HG03342 (cell line): ENCODE data around the gene CALHM5.

Source experiments
- ATAC-seq: cut with Tn5 transposase; IDR thresholded peaks from one replicate; pipeline ENCODE4 v1.9.1; 2021; ENCODE audit warnings: mild to moderate bottlenecking, moderate library complexity; ENCODE audit not compliant: unreplicated experiment

CALHM5 gene

DNA sequence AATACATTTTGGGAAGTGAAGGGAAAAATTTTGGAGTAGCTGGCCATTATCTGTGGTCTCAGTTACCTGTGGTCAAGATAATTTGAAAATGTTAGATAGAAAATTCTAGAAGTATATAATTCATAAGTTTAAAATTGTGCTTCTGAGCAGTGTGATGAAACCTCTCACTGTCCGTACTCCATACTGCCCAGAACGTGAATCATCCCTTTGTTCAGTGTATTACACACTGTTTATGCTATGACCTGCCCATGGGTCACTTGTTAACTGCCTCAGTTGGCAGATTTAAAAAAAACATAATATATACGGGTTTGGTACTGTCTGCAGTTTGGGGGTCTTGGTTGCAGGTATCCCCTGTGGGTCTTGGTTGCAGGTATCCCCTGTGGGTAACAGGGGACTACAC, 4.1 kb upstream of the CALHM5 start:
- no peak for ATAC-seq

DNA sequence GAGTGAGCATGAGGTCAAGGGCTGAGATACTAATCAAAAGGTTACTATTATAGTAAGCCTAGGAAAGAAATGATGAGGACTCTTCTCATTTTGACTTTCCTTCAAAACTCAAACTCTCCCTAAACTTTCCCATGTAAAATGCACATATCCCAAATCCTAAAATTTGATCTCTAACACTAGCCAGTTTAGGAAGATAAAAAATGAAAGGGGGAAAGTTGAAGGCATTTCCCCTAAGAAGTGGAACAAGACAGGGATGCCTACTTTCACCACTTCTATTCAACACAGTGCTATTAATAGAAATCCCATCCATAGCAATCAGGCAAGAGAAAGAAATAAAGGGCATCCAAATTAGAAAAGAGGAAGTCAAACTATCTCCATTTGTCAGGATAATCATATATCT, 2.9 kb upstream of the CALHM5 start:
- ATAC-seq, result no peak

DNA sequence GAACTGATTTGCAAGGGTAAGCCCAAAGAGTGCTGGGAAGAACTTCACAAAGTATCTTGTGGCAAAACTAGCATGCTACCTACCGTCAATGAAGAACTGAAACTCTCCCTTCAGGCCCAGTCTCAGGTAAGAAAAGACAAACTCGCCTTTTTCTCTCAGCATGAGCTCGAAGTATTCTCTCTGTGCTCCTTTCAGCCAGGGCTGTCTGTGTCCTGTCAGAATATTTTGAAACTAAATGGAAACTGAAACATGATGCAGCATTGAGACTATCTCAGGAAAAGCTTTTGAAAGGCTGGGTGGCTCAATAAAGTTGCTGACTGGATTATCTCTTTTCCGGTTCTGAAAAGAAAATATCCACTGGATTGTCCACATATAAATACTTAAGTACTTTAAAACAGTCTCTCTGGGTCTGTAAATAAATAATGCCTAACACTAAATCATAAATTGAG, 696 bp downstream of the CALHM5 start:
- ATAC-seq, result peak; percentile 69

DNA sequence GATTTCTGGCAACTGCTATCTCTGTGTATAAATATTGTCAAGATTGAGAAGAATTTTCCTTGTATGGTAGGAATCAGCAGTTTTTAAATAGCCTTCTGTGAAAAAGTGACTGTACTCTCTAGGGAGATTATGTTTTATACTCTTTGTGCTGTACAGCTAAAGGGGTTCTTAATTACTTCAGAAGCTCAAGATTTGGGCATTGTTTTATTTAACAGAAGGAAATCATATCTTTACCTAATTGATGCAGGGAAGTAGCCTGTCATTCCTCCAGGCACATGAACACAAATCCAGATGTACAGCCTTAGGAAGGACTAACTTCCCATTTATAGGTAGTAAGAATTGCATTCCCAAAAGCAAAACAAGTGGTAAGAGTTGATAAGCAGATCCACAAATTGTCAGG, 1.3 kb downstream of the CALHM5 start:
- ATAC-seq, result no peak

DNA sequence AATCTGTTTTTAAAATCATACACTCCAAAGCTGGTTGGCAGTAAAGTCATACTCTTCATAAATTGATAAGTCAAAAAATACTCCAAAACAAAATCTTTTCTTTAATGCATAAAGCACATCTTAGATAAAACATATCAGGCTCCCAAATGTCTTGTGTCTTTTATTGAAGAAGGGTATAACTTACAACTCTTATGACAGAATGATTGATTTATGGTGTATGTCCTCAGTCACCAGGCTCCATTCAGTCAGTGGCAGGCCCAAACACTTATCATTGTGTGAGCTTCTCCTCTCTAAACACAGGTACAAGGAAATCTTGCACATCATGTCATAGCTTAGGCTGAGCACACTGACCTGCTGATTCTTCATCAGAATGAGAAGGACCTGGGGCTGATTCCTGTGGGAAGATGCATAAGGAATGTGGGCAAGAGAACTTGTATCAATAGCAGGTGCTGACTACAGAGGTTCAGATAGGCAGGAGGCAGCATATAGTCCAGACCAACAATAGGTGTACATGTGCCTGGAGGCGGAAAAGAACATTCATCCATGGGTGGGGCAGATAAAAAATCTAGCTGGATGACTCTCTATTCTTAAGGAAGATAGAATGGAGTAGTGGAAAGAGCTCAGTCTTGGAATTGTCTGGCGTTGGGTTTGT, 1.9 kb downstream of the CALHM5 start:
- ATAC-seq, result no peak

DNA sequence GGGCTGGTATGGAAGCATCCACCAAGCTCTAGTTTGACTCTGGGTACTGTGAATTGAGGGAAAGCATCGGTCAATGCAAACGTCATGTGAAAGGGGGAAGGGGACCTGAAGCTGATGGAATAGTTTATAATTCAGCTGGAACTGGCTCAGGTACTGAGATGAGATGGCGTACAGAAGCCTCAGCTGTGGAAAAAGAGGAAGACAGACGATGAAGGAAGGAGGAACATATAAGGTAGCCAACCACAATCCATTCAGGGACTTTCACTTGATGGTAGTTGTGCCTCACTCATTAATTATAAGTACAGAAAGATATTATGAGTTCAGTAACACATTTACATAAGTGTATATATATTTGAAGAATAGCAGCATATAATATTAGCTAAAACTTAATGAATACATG, 2.7 kb downstream of the CALHM5 start:
- ATAC-seq, result no peak

DNA sequence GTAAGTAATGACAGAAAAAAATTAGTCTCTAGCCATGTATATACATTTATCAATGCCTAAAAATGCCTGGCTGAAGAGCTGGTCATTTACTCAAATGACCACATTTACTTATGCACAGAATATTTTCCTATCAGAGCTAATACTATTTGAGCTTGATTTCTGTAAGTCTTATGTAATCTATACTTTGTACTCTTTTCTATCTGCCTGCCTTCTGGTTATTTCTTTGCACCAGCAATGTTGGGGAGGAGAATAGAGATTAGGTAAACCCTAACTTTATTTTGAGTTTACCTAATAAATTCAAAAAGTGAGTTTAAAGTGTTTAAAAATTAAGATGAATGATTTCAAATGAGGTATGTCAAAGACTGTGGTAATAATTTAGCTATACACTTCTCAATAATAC, 3.7 kb downstream of the CALHM5 start:
- no peak for ATAC-seq

DNA sequence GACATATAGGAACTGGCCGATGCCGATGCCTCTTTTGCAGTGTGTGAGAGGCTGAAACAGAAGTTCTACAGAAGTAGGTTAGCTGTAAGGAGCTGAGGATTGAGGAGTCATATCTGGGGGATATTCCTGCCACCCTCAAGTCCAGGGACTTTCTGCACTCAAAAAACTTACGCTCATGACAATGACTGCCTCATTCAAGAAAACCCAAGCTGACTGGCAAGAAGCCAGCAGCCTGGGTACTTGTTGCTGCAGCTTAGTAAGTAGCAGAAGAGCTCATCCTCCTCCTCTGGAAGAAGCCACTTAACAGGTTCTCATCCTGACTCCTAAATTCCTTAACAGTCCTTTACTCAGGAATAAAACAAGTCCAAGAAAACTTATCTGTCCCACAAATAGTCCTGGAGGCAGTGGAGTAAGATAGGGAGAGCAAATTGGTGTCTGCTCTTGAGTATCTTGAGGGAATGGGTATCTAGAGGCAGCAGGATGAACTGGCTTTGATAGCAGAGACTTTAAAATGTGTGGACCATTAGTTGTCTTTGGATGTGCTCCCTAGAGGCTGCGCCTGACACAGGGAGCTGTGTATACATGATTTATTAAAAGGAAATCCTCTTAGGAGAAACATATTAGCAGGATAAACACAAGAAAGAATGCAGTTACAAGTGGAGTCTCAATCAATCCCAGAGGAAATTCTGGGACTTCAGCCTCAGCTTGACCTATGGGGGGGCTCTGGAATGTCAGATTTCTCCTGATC, 7.4 kb downstream of the CALHM5 start:
- ATAC-seq, result no peak

DNA sequence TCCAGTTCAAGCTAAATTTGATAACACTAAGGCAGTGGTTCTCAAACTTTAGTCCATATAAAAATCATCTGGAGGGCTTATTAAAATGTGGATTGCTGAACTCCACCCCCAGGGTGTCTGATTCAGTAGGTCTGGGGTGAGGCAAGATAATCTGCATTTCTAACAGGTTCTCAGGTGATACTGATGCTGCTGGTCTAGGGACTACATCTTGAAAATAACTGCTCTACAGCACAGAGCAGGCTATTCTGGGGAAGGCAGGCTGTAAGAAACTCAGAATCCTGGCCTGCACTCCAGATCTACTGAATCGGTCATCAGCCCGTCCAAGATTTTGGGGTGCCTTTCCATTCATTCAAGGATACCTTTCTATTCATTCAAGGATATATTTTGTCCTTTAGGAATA, 11.5 kb downstream of the CALHM5 start:
- ATAC-seq, result no peak

DNA sequence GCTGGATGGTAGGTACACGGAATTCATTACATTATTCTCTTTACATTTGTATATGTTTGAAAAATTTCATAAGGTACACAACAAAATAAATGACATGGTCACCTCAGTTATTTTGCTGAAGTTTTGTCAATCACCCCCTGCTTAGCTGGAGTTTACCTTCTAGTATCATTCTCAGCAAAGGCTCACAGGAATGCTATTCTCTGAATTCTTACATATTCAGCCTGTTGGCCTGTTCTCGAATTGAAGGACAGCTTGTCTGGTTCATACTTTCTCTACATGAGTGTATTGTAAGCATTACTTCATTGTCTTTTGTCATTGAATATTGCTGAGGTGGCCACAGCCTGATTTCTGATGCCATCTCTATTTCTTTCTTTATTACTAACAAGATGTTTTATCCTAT, 12.8 kb downstream of the CALHM5 start:
- ATAC-seq, result no peak

DNA sequence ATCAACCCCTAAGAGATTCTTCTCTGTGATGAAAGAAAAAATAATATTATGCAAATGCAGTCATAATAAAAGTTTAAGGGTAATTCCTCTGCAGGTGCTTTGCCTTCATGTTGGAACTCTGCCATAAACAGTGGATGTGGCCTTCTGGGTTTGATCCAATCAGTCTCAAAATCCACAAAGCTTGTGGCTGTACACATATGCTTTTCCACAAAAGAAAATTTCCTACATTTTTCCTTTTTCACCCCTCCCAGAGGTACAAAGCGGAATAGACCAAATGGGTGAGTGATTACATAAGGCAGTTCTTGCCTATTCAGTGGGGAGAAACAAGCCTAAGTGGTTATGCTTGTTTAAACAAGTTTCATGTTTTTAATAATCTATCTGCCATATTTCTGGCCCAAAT, 16.7 kb downstream of the CALHM5 start:
- no peak for ATAC-seq

DNA sequence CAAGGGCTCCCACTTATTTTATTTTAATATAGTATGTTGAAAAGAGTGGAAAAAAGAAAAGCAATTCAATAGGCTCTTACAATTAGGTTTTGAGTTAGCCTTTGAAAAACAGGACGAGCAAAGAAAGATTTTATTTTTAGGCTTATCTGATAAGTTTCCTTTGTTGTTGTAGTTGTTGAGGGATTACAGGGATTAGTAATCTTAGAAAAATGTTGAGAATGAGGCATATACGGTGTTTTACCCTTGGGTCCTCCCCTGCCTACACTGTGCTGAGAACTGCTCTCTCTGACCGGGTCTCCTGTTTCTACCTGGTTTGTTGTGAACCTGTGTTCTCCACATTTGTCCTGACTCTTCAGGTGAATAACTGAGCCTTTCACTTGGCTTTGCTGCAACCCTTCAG, 17.3 kb downstream of the CALHM5 start:
- no peak for ATAC-seq

DNA sequence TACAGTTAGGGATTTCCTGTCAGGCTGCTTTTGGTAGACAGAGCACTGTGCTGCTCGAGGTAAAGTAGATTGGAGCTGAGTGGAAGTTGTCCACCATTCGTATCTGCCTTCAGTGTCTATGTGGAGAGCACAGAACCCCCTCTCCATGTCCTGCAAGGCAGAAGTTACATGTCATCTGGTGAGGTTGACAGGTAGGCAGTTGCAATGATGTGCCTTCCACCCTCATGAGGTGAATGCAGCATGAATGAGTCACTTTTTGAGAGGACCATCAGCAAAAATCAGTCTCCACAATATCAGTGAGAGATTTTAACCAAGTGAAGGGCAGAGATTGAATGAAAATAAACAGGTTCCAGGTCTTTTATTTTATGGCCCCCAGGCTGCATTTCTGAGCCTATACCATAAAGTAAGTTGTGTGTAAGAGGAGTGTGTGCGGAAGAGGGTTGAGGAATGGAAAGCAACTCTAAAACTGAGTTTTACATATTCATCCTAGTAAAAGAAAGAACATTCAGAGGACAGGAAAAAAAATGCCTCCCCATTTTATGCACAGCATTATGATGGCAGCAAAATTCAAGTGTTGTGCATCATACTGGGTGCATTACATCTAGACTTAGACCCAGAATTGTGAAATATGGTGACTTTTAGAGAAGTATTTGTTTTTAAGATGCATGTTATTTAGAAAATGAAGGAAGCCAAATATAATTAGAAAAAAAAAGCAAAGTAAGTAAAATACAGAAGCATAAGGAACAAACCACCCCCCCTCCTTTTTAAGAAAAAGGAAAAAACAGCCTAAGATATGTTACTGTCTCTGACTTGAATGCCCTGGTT, 18.2 kb downstream of the CALHM5 start:
- no peak for ATAC-seq

DNA sequence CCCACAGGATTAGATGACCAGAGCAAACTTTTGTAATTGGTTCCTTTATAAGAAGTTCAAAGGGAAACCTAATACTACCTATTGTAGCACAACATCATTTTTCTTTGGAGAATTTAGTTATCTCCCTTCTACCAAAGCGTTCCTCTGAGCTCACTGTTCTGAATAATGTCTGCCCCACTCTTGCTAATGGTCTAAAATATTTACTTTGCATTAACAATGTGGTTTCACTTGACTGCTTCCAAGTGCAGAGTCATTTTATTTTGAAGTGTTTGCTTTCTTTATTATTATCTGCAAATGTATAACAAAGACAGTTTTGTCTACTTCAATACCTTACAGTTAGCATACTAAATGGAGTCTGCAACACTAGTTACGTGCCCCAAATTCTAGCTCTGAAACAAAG, 19.0 kb downstream of the CALHM5 start:
- no peak for ATAC-seq

DNA sequence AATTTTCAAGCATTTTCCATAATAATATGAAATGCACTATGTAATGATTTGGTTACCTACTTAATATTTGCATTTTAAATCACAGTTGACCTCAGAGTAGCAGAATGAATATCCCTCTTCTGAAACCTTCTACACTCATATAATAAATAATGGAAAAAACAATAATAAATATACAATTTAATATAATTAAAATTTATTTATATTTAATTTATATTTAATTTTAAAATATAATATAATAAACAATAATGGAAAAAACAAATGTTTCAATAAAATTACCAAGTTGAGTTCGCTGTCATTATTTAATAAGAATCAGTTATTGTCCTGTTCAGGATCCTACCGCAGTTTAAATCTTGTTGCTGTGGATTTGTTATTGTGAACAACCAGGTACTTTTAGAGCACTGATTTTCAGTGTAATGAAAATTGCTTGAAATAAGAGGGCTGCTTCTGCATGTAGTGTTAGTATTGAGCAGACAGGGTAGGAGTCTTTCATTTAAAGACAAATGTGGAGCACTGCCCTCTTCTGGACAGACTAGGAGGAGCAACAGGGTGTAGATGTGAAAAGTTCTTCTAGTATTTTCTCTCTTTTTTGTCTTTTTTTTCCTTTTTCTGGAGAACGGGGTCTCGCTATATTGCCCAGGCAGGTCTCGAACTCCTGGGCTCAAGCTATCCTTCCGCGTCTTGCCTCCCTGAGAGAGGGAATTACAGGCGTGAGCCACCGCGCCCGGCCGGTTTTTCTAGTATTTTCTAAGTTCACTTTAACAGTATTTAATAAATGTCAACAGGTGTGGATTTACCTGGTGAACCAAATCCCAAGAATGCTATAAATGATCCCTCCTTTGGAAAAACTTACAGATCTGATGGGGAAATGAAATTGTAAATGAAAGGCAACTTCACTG, 20.5 kb downstream of the CALHM5 start:
- peak; percentile 82 for ATAC-seq

DNA sequence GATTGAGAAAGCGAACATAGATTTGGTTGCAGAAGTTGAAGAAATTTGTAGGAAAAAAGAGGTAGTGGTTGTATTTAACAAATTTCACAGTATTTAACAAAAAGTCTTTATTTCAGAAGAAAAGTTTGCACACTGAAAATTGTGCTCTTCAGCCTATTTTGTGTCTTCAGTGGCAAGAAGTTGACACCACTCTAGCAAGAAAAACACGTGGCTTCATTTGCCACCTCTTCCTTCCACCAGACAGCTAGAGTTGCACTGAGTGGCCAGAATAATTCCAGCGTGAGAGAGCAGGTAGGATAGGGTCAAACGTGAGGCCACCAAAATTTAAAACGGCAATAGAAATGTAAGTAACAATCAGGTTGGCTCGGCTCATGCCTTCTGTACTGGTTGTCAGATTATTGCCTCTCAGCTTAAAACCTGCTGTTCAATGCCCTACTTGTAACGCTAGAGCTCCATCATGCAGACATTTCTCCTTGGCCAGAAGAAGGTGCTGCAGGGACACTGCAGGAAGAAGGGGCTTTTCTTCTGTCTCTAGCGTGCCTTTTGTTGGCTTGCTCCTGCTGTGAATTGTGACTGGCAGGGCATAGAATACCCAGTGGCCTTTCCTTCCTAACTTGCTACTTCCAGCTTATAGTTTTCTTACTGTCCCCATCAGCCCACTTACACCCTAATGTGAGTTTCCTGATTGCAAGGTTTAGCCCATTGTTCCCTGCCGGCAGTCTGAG, 22.0 kb downstream of the CALHM5 start:
- no peak for ATAC-seq

DNA sequence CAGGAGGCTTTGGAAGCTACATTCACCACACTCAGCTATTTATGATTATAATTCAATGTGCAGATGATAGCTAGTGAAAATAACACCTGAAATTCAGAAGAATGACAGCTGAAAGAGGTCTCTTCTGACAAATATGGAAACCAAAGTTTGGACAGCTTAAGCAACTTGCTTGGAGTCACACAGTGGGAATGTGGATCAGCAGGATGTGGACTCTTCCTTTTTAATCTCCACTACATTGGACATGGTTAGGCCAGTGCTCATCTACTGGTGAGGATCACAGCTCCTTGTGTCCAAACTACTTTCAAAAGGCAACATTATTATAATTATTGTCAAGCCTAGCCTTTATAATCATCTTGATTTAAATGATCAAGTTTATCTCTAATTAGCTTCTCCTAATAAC, 23.7 kb downstream of the CALHM5 start:
- no peak for ATAC-seq

DNA sequence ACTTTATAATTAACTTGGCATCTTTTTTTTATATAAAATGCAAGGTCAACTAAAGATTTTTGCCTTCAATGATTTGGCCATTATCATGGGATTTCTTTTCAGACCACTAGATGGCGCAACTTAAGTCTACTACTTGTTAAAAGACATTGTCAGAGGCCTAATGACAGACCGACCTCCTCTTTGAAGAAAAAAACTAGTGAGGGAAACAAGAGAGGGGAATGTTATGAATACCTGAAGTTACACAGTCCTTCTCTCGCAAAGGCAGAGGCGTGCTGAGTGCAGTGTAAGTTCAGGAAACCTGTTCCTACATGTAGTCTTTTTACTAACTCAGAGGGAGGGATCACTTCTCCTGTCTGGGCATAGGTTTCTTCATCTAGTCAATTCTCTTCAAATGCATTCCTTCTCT, 24.8 kb downstream of the CALHM5 start:
- no peak for ATAC-seq

DNA sequence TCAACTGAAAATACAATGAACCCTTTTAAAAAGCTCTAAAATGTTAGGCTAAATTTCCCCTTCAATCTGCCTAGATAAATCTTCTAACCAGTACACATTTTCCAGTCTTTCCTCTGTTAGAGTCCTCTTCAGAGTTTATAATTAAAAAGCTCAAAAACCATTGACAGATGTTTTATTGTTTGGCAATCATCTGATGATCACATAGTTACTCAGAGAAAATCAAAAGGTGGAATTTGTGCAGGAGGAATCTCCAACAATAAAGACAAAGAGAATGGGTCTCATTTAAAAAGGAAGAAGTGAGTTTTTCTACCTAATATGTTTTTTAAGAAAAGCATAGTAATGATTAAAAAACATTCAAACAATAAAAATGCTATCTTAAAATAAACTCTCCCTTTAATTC, 31.0 kb downstream of the CALHM5 start:
- no peak for ATAC-seq

DNA sequence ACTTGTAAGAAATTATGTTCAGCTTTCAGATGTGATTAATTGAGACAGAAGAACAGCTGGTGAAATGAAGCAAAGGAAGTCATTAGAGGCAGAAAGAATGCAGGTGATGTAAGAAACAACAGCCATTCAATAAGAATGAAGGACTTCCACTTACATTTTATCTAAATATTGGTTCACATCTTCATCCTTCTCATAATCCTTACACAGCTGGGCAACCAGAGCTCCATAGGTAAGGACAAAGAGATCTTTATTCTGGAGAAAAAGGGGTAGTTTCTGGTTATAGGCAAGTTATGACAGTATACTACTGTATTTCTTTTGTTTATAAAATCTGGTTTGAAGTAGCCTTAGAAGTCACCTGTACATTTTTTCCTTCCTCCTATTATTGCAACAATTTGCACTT, 31.7 kb downstream of the CALHM5 start:
- ATAC-seq, result no peak
